HL-60 (cell line): ENCODE results near the gene GPC3.

ENCODE experiments used
- DNase-seq, 2 experiments: peaks; one replicate each; pipeline ENCODE4 v3.0.0-alpha.2; 2010 to 2020; ENCODE audit warnings: low read depth in 1 of 2, low spot score in 1 of 2
- H3K27ac ChIP-seq: fragments of 250-450 bp; sonication (Bioruptor Pico); replicated peaks from 2 replicates; pipeline ENCODE4 v1.5.1; 2020; ENCODE audit warnings: mild to moderate bottlenecking, moderate library complexity
- H3K27me3 ChIP-seq: fragments of 250-450 bp; sonication (Bioruptor Pico); 2 replicates; pipeline ENCODE4 v1.5.1; 2021; ENCODE audit warnings: mild to moderate bottlenecking, moderate library complexity; ENCODE audit not compliant: insufficient read depth, poor library complexity, severe bottlenecking
- H3K4me3 ChIP-seq: replicated peaks from 2 replicates; pipeline ENCODE4 v1.5.1; 2011; ENCODE audit warnings: mild to moderate bottlenecking, control low read depth, low read length; ENCODE audit not compliant: insufficient read depth
- GABPA ChIP-seq: IDR thresholded peaks from 2 replicates; pipeline ENCODE4 v1.6.1; 2012; ENCODE audit warnings: low read depth
- POLR2AphosphoS5 ChIP-seq: IDR thresholded peaks from 2 replicates; pipeline ENCODE4 v1.6.1; 2012; ENCODE audit warnings: low read depth
- REST ChIP-seq: IDR thresholded peaks from 2 replicates; pipeline ENCODE4 v1.6.1; 2012; ENCODE audit warnings: low read depth; ENCODE audit not compliant: insufficient replicate concordance
- SPI1 ChIP-seq: IDR thresholded peaks from 2 replicates; pipeline ENCODE4 v1.6.1; 2012; ENCODE audit warnings: low read depth, mild to moderate bottlenecking, borderline replicate concordance
- TF ChIP-seq, protein P1 (sequence below): IDR thresholded peaks from one replicate; pipeline ENCODE4 v1.5.1; 2011; ENCODE audit warnings: low read length, control low read depth, inconsistent platforms; ENCODE audit not compliant: insufficient read depth

Gene GPC3

DNA sequence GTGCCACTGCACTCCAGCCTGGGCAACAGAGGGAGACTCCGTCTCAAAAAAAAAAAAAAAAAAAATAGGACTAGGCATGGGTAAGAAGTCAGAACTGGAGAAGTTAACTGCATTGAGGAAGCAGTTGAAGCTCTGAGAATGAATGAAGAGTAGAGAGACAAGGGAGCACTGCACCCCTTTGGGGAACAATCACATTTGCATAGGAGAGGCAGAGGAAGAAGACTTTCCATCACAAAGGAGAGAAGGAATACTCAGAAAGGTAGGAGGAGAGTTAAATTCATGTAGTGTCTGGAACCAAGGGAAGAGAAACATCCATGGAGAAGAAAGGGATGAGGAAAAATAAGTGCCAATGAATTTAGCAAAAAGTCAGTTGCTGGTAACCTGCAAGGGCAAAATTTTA lies 72.4 kb downstream of the GPC3 start:
- Histone ChIP-seq H3K27me3 (no peaks in the 10 kb centered on the region), H3K4me3 (no peak overlapping the region), H3K27ac (no peak overlapping the region)
- no peak for TF ChIP-seq SPI1
- TF ChIP-seq GABPA, result no peak
- TF ChIP-seq POLR2AphosphoS5, result no peak
- TF ChIP-seq, protein P1, sequence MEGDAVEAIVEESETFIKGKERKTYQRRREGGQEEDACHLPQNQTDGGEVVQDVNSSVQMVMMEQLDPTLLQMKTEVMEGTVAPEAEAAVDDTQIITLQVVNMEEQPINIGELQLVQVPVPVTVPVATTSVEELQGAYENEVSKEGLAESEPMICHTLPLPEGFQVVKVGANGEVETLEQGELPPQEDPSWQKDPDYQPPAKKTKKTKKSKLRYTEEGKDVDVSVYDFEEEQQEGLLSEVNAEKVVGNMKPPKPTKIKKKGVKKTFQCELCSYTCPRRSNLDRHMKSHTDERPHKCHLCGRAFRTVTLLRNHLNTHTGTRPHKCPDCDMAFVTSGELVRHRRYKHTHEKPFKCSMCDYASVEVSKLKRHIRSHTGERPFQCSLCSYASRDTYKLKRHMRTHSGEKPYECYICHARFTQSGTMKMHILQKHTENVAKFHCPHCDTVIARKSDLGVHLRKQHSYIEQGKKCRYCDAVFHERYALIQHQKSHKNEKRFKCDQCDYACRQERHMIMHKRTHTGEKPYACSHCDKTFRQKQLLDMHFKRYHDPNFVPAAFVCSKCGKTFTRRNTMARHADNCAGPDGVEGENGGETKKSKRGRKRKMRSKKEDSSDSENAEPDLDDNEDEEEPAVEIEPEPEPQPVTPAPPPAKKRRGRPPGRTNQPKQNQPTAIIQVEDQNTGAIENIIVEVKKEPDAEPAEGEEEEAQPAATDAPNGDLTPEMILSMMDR, result no peak
- TF ChIP-seq REST, result no peak
- DNase-seq, result no peak

- no peak overlapping the region for H3K4me3 ChIP-seq
- no peak overlapping the region for H3K27ac ChIP-seq
- DNase-seq, result no peak
- TF ChIP-seq, protein P1, result no peak
- no peak for TF ChIP-seq GABPA
- no peak for TF ChIP-seq POLR2AphosphoS5
- TF ChIP-seq REST, result no peak
- no peak for TF ChIP-seq SPI1
- H3K27me3 ChIP-seq, result no peaks in the 10 kb centered on the region
Observed at GRCh38 chrX:133911825-133912495, 73.4 kb downstream of the GPC3 start.

GRCh38 chrX:133910539-133910938 lies 74.9 kb downstream of the GPC3 start:
- TF ChIP-seq POLR2AphosphoS5 (no peak), GABPA (no peak), REST (no peak), SPI1 (no peak)
- TF ChIP-seq, protein P1, result no peak
- DNase-seq, result no peak
- Histone ChIP-seq H3K27ac (no peak overlapping the region), H3K4me3 (no peak overlapping the region), H3K27me3 (no peaks in the 10 kb centered on the region)
